Neural crest cell (in vitro differentiated cells): ENCODE measurements around the gene ZNF444. TPM values are rescaled to one million over a fixed set of nuclear protein-coding genes. Genes with fewer than 3 reads are reported as not detected.
"Not testable (repeated sequence)": the region's sequence is repeated elsewhere in the genome, so short reads cannot be mapped to it uniquely, and the experiment has no call there.

Experiments
- DNase-seq: peaks from one replicate; pipeline ENCODE4 v3.0.0; 2021; ENCODE audit warnings: low read depth, mixed read lengths, low spot score
- H3K27ac Mint-ChIP-seq: one replicate; pipeline ENCODE4 v1.8.0; 2021; ENCODE audit warnings: mild to moderate bottlenecking, mixed read lengths; ENCODE audit not compliant: unreplicated experiment
- H3K27me3 Mint-ChIP-seq: 2 replicates; pipeline ENCODE4 v1.8.0; 2021; ENCODE audit warnings: low read depth, mild to moderate bottlenecking, mixed read lengths
- H3K36me3 Mint-ChIP-seq: 2 replicates; pipeline ENCODE4 v1.8.0; 2021; ENCODE audit warnings: low read depth, mild to moderate bottlenecking, mixed read lengths
- H3K4me1 Mint-ChIP-seq: 2 replicates; pipeline ENCODE4 v1.8.0; 2021; ENCODE audit warnings: mixed read lengths
- H3K4me3 Mint-ChIP-seq: one replicate; pipeline ENCODE4 v1.8.0; 2021; ENCODE audit warnings: mild to moderate bottlenecking, mixed read lengths
- H3K9me3 Mint-ChIP-seq: 2 replicates; pipeline ENCODE4 v1.8.0; 2021; ENCODE audit warnings: mixed read lengths
- total RNA-seq: library from RNA; stranded (reverse); gene quantifications from 2 replicates; pipeline ENCODE4 v1.2.1, GENCODE V29; 2021
- TF ChIP-seq, protein P1 (sequence below): fragments of 200-600 bp; sonication (generic); conservative IDR thresholded peaks from 2 replicates; pipeline ENCODE4 v1.5.0; 2021; ENCODE audit warnings: antibody characterized with exemption, mild to moderate bottlenecking

ZNF444 gene
- total RNA-seq, 1 donor from 2014 or later, result 51.5 TPM

DNA sequence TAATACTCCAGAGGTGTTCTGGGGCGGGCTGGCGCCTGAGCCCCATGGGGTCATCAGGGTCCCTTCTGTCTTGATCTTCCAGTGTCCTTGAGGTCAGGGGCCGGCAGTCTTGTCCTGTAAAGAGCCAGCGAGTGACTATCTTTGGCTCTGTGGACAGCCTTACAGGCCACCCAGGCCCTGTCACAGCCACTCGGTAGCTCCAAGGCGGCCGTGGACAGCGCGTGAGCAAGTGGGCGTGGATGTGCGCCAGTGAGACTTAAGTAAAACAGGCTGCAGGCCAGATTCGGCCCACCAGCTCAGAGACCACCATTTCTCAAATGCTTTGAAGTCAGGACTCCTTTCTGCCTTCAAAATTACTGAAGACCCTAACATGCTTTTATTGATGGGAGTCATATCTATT is 3.7 kb downstream of the ZNF444 start:
- Mint-ChIP-seq H3K9me3 (no peaks in the 10 kb centered on the region), H3K27me3 (no peaks in the 10 kb centered on the region), H3K4me3 (no peak overlapping the region), H3K36me3 (peaks cover 9% of the 10 kb centered on the region), H3K27ac (no peak overlapping the region), H3K4me1 (peaks cover 34% of the 10 kb centered on the region)
- no peak for DNase-seq
- TF ChIP-seq, protein P1, sequence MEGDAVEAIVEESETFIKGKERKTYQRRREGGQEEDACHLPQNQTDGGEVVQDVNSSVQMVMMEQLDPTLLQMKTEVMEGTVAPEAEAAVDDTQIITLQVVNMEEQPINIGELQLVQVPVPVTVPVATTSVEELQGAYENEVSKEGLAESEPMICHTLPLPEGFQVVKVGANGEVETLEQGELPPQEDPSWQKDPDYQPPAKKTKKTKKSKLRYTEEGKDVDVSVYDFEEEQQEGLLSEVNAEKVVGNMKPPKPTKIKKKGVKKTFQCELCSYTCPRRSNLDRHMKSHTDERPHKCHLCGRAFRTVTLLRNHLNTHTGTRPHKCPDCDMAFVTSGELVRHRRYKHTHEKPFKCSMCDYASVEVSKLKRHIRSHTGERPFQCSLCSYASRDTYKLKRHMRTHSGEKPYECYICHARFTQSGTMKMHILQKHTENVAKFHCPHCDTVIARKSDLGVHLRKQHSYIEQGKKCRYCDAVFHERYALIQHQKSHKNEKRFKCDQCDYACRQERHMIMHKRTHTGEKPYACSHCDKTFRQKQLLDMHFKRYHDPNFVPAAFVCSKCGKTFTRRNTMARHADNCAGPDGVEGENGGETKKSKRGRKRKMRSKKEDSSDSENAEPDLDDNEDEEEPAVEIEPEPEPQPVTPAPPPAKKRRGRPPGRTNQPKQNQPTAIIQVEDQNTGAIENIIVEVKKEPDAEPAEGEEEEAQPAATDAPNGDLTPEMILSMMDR, result no peak

DNA sequence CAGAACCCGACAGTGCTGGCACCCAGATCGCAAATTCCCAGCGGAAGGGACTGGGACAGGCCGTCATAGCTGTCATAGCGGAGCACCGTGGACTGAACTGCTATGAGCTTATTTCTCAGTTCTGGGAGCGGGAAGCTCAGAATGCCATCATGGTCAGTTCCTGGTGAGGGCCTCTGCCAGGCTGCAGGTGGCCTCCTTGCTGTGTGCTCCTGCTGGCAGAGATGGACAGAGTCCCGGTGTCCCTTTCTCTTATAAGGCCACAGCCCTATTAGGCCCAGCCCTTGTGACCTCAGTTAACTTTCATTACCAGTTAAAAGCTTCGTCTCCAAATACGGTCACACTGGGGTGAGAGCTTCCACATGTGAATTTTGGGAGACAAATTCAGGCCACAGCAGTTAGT is 4.6 kb downstream of the ZNF444 start:
- TF ChIP-seq, protein P1, result no peak
- peaks cover 26% of the 10 kb centered on the region for H3K4me1 Mint-ChIP-seq
- no peak overlapping the region for H3K4me3 Mint-ChIP-seq
- H3K9me3 Mint-ChIP-seq, result no peaks in the 10 kb centered on the region
- no peak for DNase-seq
- H3K27me3 Mint-ChIP-seq, result no peaks in the 10 kb centered on the region
- peaks cover 14% of the 10 kb centered on the region for H3K36me3 Mint-ChIP-seq
- H3K27ac Mint-ChIP-seq, result no peak overlapping the region

DNA sequence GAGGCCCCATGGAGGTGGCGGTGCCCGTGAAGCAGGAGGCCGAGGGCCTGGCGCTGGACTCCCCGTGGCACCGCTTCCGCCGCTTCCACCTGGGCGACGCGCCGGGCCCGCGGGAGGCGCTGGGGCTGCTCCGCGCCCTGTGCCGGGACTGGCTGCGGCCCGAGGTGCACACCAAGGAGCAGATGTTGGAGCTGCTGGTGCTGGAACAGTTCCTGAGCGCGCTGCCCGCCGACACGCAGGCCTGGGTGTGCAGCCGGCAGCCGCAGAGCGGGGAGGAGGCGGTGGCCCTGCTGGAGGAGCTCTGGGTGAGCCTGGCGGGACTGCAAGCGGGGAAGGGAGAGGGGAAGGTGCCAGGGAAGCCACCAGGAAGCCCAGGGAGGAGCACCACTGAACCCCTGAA is 5.8 kb downstream of the ZNF444 start:
- H3K36me3 Mint-ChIP-seq, result peaks cover 14% of the 10 kb centered on the region
- H3K4me3 Mint-ChIP-seq, result no peak overlapping the region
- H3K9me3 Mint-ChIP-seq, result no peaks in the 10 kb centered on the region
- H3K4me1 Mint-ChIP-seq, result peaks cover 19% of the 10 kb centered on the region
- TF ChIP-seq, protein P1, result no peak
- no peaks in the 10 kb centered on the region for H3K27me3 Mint-ChIP-seq
- no peak for DNase-seq
- H3K27ac Mint-ChIP-seq, result no peak overlapping the region

DNA sequence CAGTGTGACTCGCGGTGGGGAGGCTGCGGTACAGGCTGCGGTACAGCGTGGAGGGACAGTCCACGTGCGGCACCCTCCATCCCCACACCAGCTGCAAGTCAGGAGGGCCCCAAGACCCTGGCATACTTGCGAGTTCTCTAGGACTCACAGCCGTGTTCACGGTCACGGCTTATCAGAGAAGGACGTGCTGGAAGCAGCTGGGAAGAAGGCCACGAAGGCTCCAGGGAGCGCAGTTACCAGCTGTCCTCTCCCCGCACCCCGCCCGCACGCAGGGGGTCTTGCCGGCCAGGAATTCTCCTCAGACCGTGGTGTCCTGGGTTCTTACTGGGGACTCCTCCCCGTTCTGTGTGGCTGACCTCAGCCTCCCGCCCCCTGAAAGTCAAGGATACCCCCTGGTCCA is 6.2 kb downstream of the ZNF444 start:
- H3K27ac Mint-ChIP-seq, result no peak overlapping the region
- DNase-seq, result no peak
- H3K4me3 Mint-ChIP-seq, result no peak overlapping the region
- peaks cover 14% of the 10 kb centered on the region for H3K36me3 Mint-ChIP-seq
- TF ChIP-seq, protein P1, result no peak
- H3K4me1 Mint-ChIP-seq, result peaks cover 16% of the 10 kb centered on the region
- H3K27me3 Mint-ChIP-seq, result no peaks in the 10 kb centered on the region
- no peaks in the 10 kb centered on the region for H3K9me3 Mint-ChIP-seq

DNA sequence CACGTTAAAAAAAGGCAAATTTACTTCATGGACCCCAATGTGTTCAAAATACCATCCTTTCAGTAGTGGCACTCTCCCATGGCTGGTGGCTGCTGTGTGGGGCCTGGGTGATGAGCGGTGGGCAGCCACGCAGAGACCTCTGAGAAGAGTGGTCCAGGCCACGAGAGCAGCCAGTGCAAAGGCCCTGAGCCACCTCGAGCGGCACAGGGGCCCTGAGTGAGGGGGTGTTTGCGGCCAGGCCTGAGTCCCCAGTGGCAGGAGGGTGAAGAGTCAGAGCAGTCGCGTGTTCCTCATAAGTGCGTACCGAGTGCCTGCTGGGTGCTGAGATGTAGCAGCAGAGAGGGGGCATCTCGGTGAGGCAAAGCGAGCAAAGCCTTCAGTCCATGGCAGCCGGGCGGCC is 7.0 kb downstream of the ZNF444 start:
- no peak for DNase-seq
- no peaks in the 10 kb centered on the region for H3K9me3 Mint-ChIP-seq
- no peak overlapping the region for H3K4me3 Mint-ChIP-seq
- TF ChIP-seq, protein P1, result no peak
- peaks cover 14% of the 10 kb centered on the region for H3K36me3 Mint-ChIP-seq
- H3K27me3 Mint-ChIP-seq, result no peaks in the 10 kb centered on the region
- H3K27ac Mint-ChIP-seq, result no peak overlapping the region
- peaks cover 20% of the 10 kb centered on the region for H3K4me1 Mint-ChIP-seq

DNA sequence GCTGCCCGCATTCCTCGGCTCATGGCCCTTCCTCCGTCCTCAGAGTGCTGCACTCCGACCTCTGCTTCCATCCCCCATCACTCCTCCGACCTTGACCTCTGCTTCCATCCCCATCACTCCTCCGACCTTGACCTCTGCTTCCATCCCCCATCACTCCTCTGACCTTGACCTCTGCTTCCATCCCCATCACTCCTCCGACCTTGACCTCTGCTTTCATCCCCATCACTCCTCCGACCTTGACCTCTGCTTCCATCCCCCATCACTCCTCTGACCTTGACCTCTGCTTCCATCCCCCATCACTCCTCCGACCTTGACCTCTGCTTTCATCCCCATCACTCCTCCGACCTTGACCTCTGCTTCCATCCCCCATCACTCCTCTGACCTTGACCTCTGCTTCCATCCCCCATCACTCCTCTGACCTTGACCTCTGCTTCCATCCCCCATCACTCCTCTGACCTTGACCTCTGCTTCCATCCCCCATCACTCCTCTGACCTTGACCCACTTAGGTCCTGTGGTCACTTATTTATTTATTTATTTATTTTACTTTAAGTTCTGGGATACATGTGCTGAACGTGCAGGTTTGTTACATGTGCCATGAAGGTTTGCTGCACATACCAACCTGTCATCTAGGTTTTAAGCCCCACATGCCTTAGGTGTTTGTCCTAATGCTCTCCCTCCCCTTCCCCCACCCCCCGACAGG is 8.0 kb downstream of the ZNF444 start:
- not testable (repeated sequence) for H3K9me3 Mint-ChIP-seq, H3K4me3 Mint-ChIP-seq

More for the DNA sequence above, 8.0 kb downstream of the ZNF444 start:
- not testable (repeated sequence) for H3K27ac Mint-ChIP-seq, DNase-seq, H3K27me3 Mint-ChIP-seq
- Mint-ChIP-seq H3K4me1 (peaks cover 23% of the 10 kb centered on the region), H3K36me3 (peaks cover 18% of the 10 kb centered on the region)
